ENCODE results near the gene RAPGEF6.

DNA sequence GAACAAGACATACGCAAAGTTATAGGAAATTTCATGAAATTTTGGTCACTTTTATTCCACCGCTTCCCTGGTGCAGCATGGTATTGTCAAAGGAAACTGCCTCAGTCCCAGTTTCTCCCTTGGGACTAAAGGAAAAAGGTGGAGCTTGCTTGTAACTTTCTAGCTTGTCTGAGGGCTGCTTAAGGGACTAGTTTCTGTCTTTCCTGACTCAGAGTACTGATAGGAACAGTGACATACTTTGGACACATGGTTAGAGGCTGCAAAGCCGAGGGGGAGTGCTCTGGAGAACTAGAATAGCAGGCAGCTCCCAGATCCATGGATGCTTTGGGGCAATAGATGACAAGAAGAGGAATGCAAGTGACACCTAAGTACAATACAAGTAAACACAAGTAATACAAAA lies 234.4 kb downstream of the RAPGEF6 start:
- TF ChIP-seq, protein P1, sequence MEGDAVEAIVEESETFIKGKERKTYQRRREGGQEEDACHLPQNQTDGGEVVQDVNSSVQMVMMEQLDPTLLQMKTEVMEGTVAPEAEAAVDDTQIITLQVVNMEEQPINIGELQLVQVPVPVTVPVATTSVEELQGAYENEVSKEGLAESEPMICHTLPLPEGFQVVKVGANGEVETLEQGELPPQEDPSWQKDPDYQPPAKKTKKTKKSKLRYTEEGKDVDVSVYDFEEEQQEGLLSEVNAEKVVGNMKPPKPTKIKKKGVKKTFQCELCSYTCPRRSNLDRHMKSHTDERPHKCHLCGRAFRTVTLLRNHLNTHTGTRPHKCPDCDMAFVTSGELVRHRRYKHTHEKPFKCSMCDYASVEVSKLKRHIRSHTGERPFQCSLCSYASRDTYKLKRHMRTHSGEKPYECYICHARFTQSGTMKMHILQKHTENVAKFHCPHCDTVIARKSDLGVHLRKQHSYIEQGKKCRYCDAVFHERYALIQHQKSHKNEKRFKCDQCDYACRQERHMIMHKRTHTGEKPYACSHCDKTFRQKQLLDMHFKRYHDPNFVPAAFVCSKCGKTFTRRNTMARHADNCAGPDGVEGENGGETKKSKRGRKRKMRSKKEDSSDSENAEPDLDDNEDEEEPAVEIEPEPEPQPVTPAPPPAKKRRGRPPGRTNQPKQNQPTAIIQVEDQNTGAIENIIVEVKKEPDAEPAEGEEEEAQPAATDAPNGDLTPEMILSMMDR (IDR thresholded peaks at IDR 0.05 in 4 of 5, conservative IDR thresholded peaks at IDR 0.05 in 1 of 5): no peak
- no peak for TF ChIP-seq POLR2A (IDR thresholded peaks at IDR 0.05)
